Stimulated activated CD8-positive, alpha-beta memory T cell treated with anti-CD3 and anti-CD28 coated beads, Interleukin-15, amount 100 ng/mL, for 4 hours (primary cell): ENCODE results near the gene GSDMA.

ENCODE experiments used
- DNase-seq, 2 donors: peaks; one replicate each; pipeline ENCODE4 v3.0.0-alpha.2; 2020; ENCODE audit warnings: low read depth in 2 of 2

Gene GSDMA, protein sequence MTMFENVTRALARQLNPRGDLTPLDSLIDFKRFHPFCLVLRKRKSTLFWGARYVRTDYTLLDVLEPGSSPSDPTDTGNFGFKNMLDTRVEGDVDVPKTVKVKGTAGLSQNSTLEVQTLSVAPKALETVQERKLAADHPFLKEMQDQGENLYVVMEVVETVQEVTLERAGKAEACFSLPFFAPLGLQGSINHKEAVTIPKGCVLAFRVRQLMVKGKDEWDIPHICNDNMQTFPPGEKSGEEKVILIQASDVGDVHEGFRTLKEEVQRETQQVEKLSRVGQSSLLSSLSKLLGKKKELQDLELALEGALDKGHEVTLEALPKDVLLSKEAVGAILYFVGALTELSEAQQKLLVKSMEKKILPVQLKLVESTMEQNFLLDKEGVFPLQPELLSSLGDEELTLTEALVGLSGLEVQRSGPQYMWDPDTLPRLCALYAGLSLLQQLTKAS

DNA sequence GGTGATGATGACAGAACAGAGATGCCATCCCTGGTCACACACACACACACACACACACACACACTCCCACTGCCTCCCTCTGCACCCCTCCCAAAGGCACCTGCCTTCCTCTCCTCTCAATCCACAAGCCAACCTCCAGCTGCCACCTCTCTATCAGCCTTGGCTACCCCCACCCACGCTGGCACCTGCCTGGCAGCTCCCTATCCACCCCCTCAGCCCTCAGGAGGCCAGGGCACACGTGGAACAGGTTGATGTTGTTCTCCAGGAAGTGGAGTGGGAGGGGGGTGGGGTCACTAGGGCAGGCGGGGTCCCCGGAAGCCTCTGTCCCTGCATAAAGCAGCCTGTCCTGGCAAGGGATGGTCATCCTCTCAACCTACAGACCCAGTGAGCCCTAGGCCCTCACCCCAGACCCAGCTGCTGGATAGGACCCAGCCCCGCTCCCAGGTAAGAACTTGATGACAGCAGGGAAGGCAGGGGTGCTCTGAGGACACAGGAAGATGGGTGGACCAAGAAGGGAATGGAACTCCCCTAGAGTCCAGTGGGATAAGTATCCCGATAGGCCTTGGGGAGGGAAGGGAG lies at the start of gene GSDMA:
Gene GSDMA (plus strand): TSS at position 363 of the 579 bp plus-strand sequence. CDS start 2,684 bp downstream, outside the sequence.
- no peak for DNase-seq

DNA sequence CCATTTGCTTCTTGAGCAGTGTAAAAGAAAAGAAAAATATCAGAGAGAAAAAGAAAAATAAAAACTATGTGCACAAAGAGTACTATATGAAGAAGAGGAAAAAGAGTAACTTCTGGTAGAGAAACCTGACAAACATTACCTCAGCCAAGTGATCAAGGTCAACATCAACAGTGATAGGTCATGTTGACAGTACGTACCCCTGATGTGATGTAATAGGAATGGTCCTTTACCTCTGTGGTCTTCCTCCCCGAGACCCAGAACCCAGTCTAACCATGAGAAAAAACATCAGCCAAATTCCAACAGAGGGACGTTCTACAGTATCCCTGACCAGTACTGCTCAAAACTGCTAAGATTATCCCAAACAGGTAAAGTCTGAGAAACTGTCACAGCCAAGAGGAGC lies 48.8 kb upstream of the GSDMA start:
- no peak for DNase-seq

DNA sequence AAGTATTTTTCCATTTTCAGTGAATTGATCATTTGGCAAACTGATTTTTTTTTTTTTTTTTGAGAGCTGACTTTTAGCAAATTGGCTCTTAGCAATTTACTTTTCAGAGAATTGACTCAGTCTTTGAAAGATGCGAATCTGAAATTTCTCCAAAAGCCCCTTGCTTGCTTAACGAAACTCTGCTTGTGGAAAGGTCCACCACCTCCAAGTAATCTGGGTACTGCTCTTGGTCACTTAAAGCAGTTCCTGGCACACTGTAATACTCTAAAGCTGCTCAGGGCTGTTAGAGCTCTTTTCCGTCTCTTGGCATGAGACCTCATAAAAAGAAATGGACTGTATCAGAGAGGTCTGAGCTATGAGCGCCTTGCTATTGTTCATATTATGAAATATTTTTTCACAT lies 47.2 kb upstream of the GSDMA start:
- no peak for DNase-seq

DNA sequence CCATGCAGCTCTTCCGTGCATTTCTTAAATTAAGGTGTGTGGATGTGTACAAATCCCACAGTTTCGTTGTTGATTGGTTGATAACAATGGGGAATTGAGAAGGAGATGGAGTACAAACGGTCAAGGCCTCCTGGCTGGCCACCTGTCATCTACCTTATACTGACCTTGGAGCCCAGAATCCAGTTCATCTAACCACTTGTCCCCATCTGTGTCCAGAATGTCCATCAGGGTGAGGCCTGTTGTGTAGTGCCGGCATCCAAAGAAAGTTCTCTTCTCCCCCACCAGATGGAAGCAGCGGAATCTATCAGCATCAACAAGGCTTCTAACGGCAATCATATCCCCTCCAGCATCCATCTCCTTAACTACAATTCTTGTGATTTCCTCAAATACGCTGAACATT lies 45.9 kb upstream of the GSDMA start:
- DNase-seq = no peak

DNA sequence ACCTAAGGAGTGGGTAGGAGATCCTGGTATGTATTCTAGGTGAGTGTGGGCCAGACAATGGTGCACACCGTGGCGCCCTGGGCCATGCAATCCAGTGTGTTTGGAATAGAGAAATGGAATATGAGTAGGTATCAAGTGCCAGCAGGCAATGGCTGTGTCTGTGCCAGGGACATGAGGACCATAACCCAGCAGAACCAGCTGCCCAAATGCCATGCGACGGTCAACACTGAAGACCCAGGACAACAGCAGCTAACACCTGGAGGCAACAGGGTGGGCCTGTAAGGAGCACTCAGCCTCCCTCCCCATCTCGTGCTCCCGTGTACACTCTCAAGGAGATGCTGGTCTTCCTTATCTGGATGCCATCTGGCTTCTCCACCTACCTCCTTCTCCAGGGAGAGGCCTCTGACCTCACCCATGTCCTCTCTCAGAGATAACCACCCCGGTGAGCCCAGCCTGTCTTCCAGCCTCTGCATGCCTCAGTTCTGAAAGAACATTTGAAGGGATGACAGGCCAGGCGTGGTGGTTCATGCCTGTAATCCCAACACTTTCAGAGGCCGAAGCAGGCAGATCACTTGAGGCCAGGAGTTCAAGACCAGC lies 43.6 kb upstream of the GSDMA start:
- DNase-seq = no peak

DNA sequence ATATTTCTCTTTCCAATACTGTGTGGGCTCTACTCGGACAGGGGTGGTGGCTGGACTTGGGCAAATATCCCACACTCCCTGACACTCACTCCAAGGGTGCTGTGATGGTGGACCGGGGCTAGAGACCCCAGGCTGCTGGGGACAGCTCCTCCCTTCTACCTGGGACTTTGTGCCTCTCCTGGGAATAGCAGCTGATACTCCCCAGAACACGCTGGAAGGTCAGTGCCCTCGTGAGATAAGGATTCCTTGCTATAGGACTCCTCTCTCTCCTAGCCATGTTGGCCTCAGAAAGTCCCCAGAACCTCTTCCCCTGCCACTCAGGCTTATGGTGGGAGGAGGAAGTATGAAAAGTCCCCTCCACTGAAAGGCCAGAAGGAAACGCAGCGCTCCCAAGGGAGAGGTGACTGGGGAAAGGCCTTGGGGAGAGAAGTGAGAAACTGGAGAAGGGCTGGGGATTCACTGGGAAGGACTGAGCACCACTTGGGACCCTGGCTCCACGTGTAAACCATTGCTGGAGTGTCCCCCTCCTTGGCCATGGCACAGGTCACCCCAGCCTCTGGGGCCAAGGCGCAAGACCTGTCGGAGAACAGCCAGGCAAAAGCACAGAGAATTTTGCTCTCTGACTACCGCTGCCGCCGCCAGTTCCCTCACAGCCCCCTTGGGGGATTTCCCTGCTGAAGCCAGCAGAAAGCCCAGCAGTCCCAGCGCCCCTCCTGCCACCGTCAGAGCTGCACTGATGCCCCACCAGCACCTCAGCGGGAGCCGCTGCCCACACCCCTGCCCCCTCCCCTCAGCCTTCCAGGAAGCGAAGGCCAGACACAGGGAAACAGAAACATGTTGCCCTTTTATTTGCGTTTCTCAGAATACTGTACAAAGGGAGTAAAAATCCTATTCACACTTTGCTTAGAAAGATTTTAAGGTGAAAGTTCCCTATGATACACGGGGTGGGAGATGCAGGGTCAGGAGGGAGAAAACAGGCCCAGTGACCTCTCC lies 42.3 kb upstream of the GSDMA start:
- DNase-seq = peak; percentile 34 to 44

DNA sequence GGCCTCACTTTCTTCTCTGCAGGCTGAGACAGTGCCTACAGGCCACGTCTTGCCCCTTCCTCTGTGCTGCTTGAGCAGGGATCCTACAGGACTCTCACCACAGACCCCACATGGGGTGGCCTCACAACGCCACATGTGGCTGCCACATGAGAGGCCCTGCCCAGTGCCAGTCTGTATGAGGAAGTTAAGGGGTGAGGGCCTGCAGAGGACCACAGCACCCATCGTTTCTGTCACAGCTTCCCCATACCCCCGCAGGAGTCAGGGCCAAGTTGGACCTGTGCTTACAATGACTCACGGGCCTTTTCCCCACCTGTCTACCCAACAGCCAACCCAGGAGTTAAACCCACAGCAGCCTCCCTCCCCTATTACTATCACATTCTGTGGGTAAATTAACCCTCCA lies 41.5 kb upstream of the GSDMA start:
- no peak for DNase-seq

DNA sequence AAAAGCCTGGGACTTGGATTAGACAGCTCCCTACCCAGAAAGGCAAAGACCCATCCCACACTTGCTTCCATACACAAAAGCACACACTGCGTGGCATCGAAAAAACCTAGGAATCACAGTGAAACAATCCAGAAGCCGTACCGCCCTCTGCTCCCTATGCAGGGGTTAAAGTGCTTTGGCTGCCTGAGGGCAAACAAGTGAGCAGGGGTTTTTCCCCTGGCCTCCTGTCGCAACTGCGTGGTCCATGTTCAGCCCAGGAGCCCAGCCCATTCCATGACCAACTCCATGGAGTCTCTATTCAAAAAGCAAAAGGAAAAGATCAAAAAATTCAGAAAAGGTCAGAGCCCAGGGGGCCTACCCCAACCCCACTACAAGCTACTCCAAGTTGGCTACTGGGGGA lies 40.8 kb upstream of the GSDMA start:
- DNase-seq = no peak

DNA sequence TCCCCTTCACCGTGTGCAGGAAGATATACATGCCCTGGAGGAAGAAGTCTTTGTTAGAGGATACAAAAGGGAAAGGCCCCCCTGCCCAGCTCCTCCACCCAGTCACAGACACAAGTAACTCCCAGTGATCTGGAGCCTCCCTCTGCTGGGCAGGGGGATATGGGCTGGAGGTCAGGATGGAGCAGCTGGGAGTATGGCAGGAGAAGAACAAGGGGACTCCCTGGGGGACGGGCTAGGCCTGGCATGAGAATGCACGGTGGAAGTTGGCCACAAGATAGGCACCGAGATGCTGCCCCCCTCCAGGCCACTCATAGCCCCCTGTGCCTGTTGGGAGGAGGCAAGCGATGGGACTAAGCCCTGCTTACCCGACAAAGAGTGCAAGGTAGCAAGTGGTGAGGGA lies 39.6 kb upstream of the GSDMA start:
- no peak for DNase-seq

DNA sequence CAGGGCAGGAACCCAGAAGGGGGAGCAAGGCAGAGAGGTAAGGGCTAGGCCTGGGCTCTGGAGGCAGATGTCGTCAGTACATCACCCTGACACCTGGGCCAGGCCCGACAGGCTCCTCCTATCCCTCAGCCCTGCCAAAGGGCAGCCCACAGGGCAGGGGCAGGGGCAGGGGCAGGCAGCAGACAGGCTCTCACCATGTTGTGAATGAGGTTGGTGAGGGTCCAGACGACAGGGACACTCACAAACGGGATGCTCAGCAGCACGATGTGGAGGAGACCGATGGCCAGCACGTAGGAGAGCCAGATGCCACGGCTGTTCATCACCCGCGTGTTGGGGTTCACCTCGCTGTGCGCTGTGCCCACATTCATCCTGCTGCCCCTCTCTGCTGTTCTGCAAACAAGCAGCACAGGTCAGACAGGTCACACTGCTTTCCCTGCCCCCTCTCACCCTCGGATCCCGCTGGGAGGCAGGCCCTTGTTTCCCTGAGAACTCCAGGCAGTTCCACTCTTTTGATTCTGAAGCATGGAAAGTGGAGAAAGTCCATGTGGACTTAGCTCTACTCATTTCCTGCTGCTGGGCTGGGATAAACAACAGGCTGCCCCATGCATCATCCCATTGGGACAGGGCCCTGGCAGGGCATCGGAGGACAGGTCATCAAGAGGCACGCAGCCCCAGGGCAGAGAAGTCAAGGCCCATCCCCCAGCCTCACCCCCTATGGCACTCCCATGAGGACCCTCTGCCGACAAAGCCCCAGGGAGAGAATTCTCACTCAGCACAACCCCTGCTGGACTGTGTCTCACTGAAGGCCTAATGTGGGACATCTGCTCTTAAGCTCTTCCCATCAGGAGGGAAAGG lies 38.7 kb upstream of the GSDMA start:
- no peak for DNase-seq

DNA sequence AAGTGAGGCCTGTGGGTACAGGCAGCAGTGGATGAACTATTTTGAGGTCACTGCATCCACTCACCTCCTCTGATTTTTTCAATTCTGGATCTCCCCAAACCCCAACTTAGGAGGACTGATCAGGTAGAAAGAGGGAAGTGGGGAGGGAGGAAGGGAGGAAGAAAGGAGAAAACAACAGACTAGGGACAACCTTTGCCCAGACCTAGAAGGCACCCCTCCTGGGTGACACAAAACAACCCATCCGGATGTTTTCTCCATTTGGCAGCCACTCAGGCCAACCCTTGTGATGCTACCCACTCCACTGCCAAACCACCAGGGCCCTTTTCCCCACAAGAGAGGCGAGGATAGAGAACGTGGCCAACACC lies 38.1 kb upstream of the GSDMA start:
- DNase-seq = no peak

DNA sequence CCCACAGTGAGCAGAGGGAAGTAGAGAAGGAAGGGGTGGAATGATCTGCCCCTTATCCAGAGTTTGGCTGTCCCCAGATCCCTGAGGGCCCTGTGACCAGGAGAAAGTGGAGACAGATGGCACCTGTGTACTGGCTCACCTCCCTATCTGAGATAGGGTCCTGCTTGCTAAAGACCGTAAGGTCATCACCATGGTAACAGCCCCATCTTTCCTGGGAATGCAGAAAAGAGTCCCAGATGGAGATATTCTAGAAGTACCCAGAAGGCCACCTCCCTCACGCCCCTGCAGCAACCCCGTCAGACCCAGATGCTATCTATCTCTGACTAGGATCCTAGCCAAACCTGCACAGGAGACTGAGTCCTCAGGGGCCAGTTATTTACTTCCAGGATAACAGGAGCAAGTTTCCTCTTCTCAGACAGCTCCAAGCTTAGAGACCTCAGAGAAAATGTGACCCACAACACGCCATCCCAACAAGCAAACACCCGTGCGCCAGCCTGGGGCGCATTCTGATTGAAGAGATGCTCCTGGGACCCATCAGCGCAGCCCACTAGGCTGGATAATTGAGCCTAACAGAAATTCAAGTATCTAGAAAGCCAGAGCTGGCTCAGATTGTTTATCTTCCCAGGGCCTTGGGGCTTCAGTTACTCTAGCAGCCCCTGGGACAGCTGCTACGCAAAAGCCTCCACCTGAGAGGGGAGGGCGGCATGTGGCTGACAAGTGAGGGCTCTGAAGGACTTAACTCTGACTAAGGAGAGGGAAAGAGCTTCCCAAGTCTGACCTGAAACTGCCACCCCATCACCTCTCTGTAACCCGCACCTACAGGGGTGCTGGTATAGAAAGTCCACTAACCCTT lies 37.3 kb upstream of the GSDMA start:
- no peak for DNase-seq

DNA sequence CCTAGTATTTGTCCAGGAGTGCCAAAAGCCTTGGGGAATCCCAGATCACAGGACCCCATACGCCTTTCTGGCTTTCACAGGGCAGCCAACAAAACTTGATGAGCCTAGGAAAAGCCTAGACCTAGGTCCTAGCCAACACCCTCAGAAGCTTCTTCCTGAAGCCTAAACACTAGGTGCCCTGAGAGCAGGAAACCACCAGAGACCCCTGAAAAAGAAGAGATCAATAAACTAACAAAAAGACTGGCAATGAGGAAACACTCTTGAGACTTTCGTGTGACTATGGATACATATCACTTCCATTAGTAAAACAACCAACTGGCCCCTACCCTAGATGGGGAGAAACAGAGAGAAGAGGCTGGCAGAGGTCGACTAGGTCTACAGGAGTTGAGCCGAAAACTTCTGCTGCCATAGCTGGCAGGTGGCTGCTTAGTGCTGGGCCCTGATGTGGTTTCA lies 36.6 kb upstream of the GSDMA start:
- no peak for DNase-seq

DNA sequence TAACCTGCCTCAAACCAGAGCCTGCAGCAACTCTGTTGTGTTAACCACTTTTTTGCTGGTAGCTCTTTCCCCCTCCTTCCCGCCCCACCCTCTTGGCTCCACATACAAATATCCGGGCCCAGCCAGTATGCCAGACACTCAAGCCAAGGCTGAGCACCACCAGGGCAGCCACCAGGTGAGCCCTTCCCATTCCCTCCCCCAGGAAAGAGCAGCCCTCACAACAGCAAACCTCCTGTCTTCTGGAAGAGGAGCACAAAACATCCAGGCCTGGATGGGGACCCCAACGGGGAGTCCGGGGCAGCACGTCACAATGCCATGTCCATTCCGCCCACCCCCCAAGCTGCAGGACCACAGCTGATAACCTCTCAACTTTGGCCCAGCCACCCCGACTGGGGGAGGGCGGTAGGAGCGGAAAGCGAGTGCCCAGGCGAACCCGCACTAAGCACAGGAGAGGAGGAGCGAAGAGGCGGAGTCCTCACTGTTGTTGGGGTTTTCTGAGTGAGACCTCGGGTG lies 36.2 kb upstream of the GSDMA start:
- peak; percentile 26 to 34 for DNase-seq

DNA sequence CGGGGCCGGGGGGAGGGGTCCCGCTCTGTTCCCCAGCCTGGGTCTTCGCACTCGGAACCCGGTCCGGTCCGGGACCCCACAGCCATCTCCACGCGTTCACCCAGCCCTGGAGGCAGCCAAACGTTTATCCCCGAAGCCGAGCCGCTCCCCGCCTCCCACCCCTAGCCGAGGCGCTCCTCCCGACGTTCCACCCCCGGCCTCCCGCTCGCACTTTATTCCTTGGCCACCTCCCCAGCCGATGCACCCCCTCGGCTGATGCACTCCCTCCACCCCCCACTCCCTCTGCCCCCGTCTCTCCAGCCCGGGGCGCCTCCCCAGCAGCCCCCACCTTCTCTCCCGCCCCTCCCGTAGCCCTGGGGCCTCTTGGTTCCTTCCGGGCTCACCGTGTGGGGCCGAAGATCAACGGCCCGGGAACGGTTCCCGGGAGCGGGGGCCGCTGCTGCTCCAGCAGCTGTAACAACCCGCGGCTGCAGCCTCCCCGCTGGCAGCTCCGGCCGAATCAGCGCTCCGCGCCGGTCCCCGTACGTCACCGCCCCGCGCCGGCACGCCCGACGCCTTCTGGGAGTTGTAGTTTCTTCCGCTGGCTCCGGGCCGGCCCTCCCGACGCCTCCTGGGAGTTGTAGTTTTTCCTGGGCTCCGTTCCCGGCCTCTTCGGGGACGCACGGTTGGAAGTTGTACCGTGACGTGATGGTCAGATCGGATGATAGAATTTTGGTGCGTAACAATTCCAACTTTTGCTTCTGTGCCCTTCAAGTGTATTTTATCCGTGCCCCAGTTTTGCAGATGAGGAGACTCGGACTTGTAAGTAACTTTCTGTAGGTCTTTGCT lies 35.5 kb upstream of the GSDMA start, which contains the start of the genes LRRC3C and ORMDL3:
Gene LRRC3C (plus strand): TSS at position 632 of the 828 bp plus-strand sequence. CDS start 13,792 bp downstream, outside the sequence.
Gene ORMDL3 (minus strand): TSS at position 501 of the 828 bp plus-strand sequence. CDS start 3,398 bp downstream, outside the sequence.
- peak; percentile 79 to 84 for DNase-seq

DNA sequence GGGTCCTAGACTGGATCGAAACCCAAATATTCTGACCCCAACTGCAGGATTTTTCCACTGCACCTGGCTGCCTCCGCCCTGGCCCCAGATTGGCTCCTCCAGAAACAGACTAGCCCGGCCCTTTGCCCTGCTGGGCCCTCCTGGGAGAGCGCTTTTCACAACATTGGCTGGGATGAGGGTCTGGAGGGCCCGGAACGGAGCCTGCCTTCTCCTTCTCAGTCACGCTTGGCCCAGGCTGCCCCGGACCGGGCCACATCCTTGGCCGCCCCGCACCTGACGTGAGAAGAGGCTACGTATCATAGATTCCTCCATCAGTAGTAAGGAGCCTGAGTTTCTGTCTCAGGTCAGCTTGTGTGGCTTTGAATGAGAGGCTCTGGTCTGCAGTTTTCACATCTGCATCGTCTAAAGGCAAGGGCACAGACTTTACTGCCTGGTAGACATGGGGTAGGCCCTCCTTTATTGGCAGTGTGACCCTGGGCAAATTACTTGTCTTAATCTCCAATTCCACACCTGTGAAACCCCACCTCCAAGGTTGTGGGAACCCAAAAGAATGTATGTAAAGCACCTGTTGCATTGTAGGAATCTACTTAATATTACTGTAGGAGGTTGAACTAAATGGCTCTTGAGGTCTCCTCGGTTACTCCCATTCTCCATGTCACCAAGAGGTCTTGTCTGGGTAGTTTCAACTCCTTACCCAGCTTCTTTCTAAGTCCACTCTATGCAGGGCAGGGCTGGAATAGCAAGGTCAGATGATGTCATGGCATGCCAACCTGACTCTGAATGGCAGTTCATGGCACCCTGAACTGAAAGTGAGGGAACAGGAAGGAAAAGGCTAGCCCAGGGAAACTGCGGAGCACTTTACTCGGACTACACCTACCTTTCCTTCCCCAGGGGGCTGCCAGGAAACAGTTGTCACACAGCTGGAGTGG lies 34.6 kb upstream of the GSDMA start:
- DNase-seq = no peak
